GM23338 (cell line): ENCODE measurements around the gene CHMP4A. TPM values are rescaled to one million over a fixed set of nuclear protein-coding genes. Genes with fewer than 3 reads are reported as not detected.

Experiments
- ATAC-seq: fragments of 200-7000 bp; cut with Tn5 transposase; 3 replicates; pipeline ENCODE4 v1.9.1; 2020
- DNase-seq: peaks from one replicate; pipeline ENCODE4 v3.0.0-alpha.2; 2015; ENCODE audit warnings: low spot score
- H2AFZ ChIP-seq: fragments of 200-600 bp; sonication (generic); 2 replicates; pipeline ENCODE4 v1.8.0; 2016; ENCODE audit warnings: antibody characterized with exemption, mild to moderate bottlenecking, moderate library complexity
- H3F3A ChIP-seq: fragments of 200-600 bp; sonication (generic); replicated peaks from 2 replicates; pipeline ENCODE4 v1.8.0; 2017; ENCODE audit warnings: antibody characterized with exemption, mixed run types, low read depth
- H3K27ac ChIP-seq: fragments of 200-600 bp; sonication (generic); 2 replicates; pipeline ENCODE4 v1.6.1; 2016; ENCODE audit warnings: low read depth
- H3K27me3 ChIP-seq: fragments of 200-600 bp; sonication (generic); 2 replicates; pipeline ENCODE4 v1.8.0; 2016; ENCODE audit warnings: mild to moderate bottlenecking, mixed run types, moderate library complexity; ENCODE audit not compliant: insufficient read depth
- H3K36me3 ChIP-seq: fragments of 200-600 bp; sonication (generic); 2 replicates; pipeline ENCODE4 v1.8.0; 2016; ENCODE audit warnings: mild to moderate bottlenecking; ENCODE audit not compliant: insufficient read depth
- H3K4me1 ChIP-seq: fragments of 200-600 bp; sonication (generic); 2 replicates; pipeline ENCODE4 v1.8.0; 2016; ENCODE audit warnings: mild to moderate bottlenecking, moderate library complexity; ENCODE audit not compliant: insufficient read depth
- H3K4me2 ChIP-seq: fragments of 200-600 bp; sonication (generic); 2 replicates; pipeline ENCODE4 v1.7.1; 2017; ENCODE audit warnings: mixed run types
- H3K4me3 ChIP-seq: fragments of 200-600 bp; sonication (generic); 2 replicates; pipeline ENCODE4 v1.6.1; 2016; ENCODE audit warnings: mixed run types
- H3K79me2 ChIP-seq: fragments of 200-600 bp; sonication (generic); replicated peaks from 2 replicates; pipeline ENCODE4 v1.8.0; 2017; ENCODE audit warnings: mild to moderate bottlenecking; ENCODE audit not compliant: insufficient read depth
- H3K9me2 ChIP-seq: fragments of 200-600 bp; sonication (generic); 2 replicates; pipeline ENCODE4 v1.8.0; 2017; ENCODE audit not compliant: insufficient read depth
- H4K20me1 ChIP-seq: fragments of 200-600 bp; sonication (generic); replicated peaks from 2 replicates; pipeline ENCODE4 v1.8.0; 2017; ENCODE audit warnings: mild to moderate bottlenecking; ENCODE audit not compliant: insufficient read depth
- H3K27ac Mint-ChIP-seq: 2 replicates; pipeline ENCODE4 v1.8.0; 2020; ENCODE audit warnings: inconsistent platforms, mild to moderate bottlenecking, moderate library complexity, mixed read lengths
- H3K27me3 Mint-ChIP-seq: 3 replicates; pipeline ENCODE4 v1.8.0; 2022; ENCODE audit warnings: low read depth, mild to moderate bottlenecking, moderate library complexity, mixed read lengths, inconsistent platforms; ENCODE audit not compliant: insufficient read depth, poor library complexity
- H3K36me3 Mint-ChIP-seq: 3 replicates; pipeline ENCODE4 v1.8.0; 2021; ENCODE audit warnings: low read depth, mild to moderate bottlenecking, inconsistent platforms, moderate library complexity, mixed read lengths
- H3K4me1 Mint-ChIP-seq: 3 replicates; pipeline ENCODE4 v1.8.0; 2020; ENCODE audit warnings: mild to moderate bottlenecking, inconsistent platforms, mixed read lengths
- H3K4me3 Mint-ChIP-seq: 3 replicates; pipeline ENCODE4 v1.8.0; 2021; ENCODE audit warnings: moderate library complexity, mild to moderate bottlenecking, inconsistent platforms, mixed read lengths
- H3K9me3 Mint-ChIP-seq: 3 replicates; pipeline ENCODE4 v1.8.0; 2020; ENCODE audit warnings: moderate library complexity, mild to moderate bottlenecking, inconsistent platforms, mixed read lengths
- CREB1 ChIP-seq: fragments of 250-450 bp; sonication (Bioruptor Pico); IDR thresholded peaks from 2 replicates; pipeline ENCODE4 v1.5.0; 2020; ENCODE audit warnings: low read depth, mild to moderate bottlenecking, moderate library complexity
- EZH2 ChIP-seq: fragments of 200-600 bp; sonication (generic); IDR thresholded peaks from one replicate; pipeline ENCODE4 v1.8.0; 2017; ENCODE audit warnings: antibody characterized with exemption, mild to moderate bottlenecking, low read depth; ENCODE audit not compliant: unreplicated experiment
- EZH2phosphoT487 ChIP-seq: fragments of 200-600 bp; sonication (generic); IDR thresholded peaks from one replicate; pipeline ENCODE4 v1.8.1; 2018; ENCODE audit warnings: antibody characterized with exemption; ENCODE audit not compliant: unreplicated experiment
- JUNB ChIP-seq: IDR thresholded peaks from one replicate; pipeline ENCODE4 v1.6.1; 2016; ENCODE audit warnings: antibody characterized with exemption; ENCODE audit not compliant: unreplicated experiment
- NANOG ChIP-seq: IDR thresholded peaks from 2 replicates; pipeline ENCODE4 v1.6.1; 2016; ENCODE audit warnings: antibody characterized with exemption, borderline replicate concordance
- POLR2AphosphoS5 ChIP-seq: IDR thresholded peaks from 2 replicates; pipeline ENCODE4 v1.6.1; 2016; ENCODE audit warnings: antibody characterized with exemption, low read depth
- STAT1 ChIP-seq: IDR thresholded peaks from one replicate; pipeline ENCODE4 v1.6.1; 2016; ENCODE audit warnings: antibody characterized with exemption; ENCODE audit not compliant: unreplicated experiment
- ZNF114 ChIP-seq: fragments of 250-450 bp; sonication (Bioruptor Pico); IDR thresholded peaks from 2 replicates; pipeline ENCODE4 v1.5.0; 2020; ENCODE audit warnings: mild to moderate bottlenecking, moderate library complexity
- ZNF331 ChIP-seq: fragments of 250-450 bp; sonication (Bioruptor Pico); IDR thresholded peaks from 2 replicates; pipeline ENCODE4 v1.5.0; 2020; ENCODE audit warnings: low read depth, mild to moderate bottlenecking, moderate library complexity
- polyA plus RNA-seq: library from polyadenylated mRNA; unstranded; fragments of >200 nt; fragmentation: Nextera tagmentation; extraction: Ambion mirVana; gene quantifications from 2 replicates; pipeline ENCODE4 v1.2.1, GENCODE V29; 2016
- total RNA-seq: library from RNA; depleted of rRNA; stranded (reverse); fragments of >200 nt; shearing (Covaris generic); gene quantifications from 2 replicates; pipeline ENCODE4 v1.2.3, GENCODE V29; 2014
- TF ChIP-seq, protein P1 (sequence below): fragments of 250-450 bp; sonication (Bioruptor Pico); IDR thresholded peaks from 2 replicates; pipeline ENCODE4 v1.5.0; 2020; ENCODE audit warnings: mild to moderate bottlenecking, moderate library complexity
- TF ChIP-seq, protein P2 (sequence below): IDR thresholded peaks from 2 replicates; pipeline ENCODE4 v1.6.1; 2016; ENCODE audit warnings: antibody characterized with exemption
- TF ChIP-seq, protein P3 (sequence below), 2 experiments: fragments of 200-600 bp in 1 of 2; sonication (generic) in 1 of 2; conservative IDR thresholded peaks; 2 replicates each; pipeline versions ENCODE4 v1.5.1 to v1.6.1; 2016 to 2017; ENCODE audit warnings: antibody characterized with exemption in 2 of 2, low read depth in 2 of 2, mild to moderate bottlenecking in 2 of 2, moderate library complexity in 1 of 2

CHMP4A gene
- total and polyA plus RNA-seq, 2 experiments from 2014 or later: 19.3 to 36.9 TPM

DNA sequence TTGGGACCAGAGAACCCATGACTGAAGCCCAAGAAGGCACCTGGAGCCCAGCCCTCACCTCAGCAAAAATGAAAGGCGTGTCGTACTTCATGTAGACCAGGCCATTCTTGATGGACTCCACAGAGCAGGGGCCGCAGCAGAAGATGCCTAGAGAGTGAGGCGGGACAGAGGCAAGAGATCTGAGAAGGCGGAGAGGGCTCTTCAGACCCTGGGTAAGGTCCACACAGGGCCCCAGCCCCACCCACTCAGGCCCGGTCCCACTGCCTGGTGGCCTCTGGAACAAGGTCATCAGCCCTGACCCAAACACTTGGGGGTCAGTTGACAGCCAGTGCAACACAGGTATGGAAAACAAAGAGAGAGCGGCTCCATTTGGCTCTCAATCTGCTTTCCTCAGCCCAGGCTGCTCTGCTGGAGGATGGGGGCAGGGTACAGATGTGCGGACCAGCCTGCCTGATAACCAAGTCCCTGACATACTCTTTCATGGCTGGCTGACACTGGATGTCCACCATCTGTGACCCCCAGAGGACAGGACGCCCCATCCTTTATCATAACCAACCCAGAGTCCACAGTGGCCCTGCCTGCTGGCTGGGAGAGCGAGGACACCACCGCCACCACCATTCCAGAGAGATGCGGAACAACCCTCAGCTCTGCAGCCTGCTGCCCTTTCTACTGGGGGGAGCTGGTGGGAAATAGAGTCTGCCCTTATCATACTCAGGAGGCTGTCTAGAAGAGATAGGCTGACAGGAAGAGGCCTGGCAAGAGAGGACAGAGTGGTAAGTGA lies 42.8 kb upstream of the CHMP4A start (continued):
- TF ChIP-seq ZNF331 (CRISPR knock-in tag) (no peak), NANOG (no peak), STAT1 (no peak), EZH2phosphoT487 (no peak), JUNB (no peak), POLR2AphosphoS5 (no peak)

DNA sequence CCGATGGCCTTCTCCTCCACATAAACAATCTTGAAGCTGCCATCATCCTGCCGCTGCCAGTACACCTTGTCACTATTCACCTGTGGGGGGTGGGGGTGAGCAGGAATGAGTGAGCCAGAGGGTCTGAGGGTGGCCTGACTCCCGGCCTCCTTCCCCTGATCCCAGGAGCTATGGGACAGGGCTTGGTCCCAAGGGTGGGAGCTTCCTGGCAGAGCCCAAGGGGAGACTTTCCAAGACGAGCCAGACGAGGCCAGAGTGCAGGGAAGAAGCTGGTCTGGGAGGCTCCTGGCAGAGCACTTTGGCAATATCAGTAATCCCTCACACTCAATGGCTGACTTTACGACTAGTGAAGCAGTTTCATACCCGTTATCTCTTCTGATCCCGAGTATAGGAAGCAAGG lies 42.1 kb upstream of the CHMP4A start:
- no peaks in the 10 kb centered on the region for H3K4me1 ChIP-seq
- H3K9me3 Mint-ChIP-seq: no peaks in the 10 kb centered on the region
- no peak overlapping the region for H3K4me2 ChIP-seq
- no peaks in the 10 kb centered on the region for H3K36me3 Mint-ChIP-seq
- peaks cover 4% of the 10 kb centered on the region; the same call in 2 of the 3 replicates for H3K4me1 Mint-ChIP-seq
- H3K79me2 ChIP-seq: no peaks in the 10 kb centered on the region
- no peak overlapping the region for H3K4me3 ChIP-seq
- no peaks in the 10 kb centered on the region for H3K36me3 ChIP-seq
- no peak overlapping the region for H3K27ac ChIP-seq
- H4K20me1 ChIP-seq: no peaks in the 10 kb centered on the region
- peaks cover 15% of the 10 kb centered on the region for H3K27me3 Mint-ChIP-seq
- no peak overlapping the region for H2AFZ ChIP-seq
- H3F3A ChIP-seq: no peaks in the 10 kb centered on the region
- H3K27ac Mint-ChIP-seq: no peak overlapping the region; the same call in 1 of the 2 replicates
- DNase-seq (no peak), ATAC-seq (no peak)
- H3K9me2 ChIP-seq: no peaks in the 10 kb centered on the region
- no peak overlapping the region for H3K4me3 Mint-ChIP-seq
- no peaks in the 10 kb centered on the region for H3K27me3 ChIP-seq
- no peak for TF ChIP-seq POLR2AphosphoS5
- TF ChIP-seq, protein P1, sequence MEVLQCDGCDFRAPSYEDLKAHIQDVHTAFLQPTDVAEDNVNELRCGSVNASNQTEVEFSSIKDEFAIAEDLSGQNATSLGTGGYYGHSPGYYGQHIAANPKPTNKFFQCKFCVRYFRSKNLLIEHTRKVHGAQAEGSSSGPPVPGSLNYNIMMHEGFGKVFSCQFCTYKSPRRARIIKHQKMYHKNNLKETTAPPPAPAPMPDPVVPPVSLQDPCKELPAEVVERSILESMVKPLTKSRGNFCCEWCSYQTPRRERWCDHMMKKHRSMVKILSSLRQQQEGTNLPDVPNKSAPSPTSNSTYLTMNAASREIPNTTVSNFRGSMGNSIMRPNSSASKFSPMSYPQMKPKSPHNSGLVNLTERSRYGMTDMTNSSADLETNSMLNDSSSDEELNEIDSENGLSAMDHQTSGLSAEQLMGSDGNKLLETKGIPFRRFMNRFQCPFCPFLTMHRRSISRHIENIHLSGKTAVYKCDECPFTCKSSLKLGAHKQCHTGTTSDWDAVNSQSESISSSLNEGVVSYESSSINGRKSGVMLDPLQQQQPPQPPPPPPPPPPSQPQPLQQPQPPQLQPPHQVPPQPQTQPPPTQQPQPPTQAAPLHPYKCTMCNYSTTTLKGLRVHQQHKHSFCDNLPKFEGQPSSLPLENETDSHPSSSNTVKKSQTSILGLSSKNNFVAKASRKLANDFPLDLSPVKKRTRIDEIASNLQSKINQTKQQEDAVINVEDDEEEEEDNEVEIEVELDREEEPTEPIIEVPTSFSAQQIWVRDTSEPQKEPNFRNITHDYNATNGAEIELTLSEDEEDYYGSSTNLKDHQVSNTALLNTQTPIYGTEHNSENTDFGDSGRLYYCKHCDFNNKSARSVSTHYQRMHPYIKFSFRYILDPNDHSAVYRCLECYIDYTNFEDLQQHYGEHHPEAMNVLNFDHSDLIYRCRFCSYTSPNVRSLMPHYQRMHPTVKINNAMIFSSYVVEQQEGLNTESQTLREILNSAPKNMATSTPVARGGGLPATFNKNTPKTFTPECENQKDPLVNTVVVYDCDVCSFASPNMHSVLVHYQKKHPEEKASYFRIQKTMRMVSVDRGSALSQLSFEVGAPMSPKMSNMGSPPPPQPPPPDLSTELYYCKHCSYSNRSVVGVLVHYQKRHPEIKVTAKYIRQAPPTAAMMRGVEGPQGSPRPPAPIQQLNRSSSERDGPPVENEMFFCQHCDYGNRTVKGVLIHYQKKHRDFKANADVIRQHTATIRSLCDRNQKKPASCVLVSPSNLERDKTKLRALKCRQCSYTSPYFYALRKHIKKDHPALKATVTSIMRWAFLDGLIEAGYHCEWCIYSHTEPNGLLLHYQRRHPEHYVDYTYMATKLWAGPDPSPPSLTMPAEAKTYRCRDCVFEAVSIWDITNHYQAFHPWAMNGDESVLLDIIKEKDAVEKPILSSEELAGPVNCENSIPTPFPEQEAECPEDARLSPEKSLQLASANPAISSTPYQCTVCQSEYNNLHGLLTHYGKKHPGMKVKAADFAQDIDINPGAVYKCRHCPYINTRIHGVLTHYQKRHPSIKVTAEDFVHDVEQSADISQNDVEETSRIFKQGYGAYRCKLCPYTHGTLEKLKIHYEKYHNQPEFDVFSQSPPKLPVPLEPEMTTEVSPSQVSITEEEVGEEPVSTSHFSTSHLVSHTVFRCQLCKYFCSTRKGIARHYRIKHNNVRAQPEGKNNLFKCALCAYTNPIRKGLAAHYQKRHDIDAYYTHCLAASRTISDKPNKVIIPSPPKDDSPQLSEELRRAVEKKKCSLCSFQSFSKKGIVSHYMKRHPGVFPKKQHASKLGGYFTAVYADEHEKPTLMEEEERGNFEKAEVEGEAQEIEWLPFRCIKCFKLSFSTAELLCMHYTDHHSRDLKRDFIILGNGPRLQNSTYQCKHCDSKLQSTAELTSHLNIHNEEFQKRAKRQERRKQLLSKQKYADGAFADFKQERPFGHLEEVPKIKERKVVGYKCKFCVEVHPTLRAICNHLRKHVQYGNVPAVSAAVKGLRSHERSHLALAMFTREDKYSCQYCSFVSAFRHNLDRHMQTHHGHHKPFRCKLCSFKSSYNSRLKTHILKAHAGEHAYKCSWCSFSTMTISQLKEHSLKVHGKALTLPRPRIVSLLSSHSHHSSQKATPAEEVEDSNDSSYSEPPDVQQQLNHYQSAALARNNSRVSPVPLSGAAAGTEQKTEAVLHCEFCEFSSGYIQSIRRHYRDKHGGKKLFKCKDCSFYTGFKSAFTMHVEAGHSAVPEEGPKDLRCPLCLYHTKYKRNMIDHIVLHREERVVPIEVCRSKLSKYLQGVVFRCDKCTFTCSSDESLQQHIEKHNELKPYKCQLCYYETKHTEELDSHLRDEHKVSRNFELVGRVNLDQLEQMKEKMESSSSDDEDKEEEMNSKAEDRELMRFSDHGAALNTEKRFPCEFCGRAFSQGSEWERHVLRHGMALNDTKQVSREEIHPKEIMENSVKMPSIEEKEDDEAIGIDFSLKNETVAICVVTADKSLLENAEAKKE (CRISPR knock-in tag): no peak
- TF ChIP-seq CREB1 (CRISPR knock-in tag): no peak
- TF ChIP-seq JUNB: no peak
- TF ChIP-seq ZNF114 (CRISPR knock-in tag): no peak
- TF ChIP-seq, protein P2, sequence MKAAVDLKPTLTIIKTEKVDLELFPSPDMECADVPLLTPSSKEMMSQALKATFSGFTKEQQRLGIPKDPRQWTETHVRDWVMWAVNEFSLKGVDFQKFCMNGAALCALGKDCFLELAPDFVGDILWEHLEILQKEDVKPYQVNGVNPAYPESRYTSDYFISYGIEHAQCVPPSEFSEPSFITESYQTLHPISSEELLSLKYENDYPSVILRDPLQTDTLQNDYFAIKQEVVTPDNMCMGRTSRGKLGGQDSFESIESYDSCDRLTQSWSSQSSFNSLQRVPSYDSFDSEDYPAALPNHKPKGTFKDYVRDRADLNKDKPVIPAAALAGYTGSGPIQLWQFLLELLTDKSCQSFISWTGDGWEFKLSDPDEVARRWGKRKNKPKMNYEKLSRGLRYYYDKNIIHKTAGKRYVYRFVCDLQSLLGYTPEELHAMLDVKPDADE: no peak
- no peak for TF ChIP-seq EZH2
- TF ChIP-seq, protein P3, sequence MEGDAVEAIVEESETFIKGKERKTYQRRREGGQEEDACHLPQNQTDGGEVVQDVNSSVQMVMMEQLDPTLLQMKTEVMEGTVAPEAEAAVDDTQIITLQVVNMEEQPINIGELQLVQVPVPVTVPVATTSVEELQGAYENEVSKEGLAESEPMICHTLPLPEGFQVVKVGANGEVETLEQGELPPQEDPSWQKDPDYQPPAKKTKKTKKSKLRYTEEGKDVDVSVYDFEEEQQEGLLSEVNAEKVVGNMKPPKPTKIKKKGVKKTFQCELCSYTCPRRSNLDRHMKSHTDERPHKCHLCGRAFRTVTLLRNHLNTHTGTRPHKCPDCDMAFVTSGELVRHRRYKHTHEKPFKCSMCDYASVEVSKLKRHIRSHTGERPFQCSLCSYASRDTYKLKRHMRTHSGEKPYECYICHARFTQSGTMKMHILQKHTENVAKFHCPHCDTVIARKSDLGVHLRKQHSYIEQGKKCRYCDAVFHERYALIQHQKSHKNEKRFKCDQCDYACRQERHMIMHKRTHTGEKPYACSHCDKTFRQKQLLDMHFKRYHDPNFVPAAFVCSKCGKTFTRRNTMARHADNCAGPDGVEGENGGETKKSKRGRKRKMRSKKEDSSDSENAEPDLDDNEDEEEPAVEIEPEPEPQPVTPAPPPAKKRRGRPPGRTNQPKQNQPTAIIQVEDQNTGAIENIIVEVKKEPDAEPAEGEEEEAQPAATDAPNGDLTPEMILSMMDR (conservative IDR thresholded peaks at IDR 0.05; ENCODE audit: low read depth in 2 of 2): no peak
- no peak for TF ChIP-seq NANOG
- TF ChIP-seq EZH2phosphoT487: no peak
- TF ChIP-seq STAT1: no peak
- TF ChIP-seq ZNF331 (CRISPR knock-in tag): no peak
